ENCODE results near the gene STXBP5L.

The STXBP5L gene

GRCh38 chr3:120926146-120926545 lies 18.1 kb downstream of the STXBP5L start:
- no peak for DNase-seq (ENCODE audit: low spot score)
- in situ Hi-C loops (cut with MboI; ENCODE audit: low sequenced_read_pairs, unreplicated experiment) = no loop called here
- TF ChIP-seq CTCF (IDR thresholded peaks at IDR 0.05; ENCODE audit: borderline replicate concordance, control extremely low read depth, extremely low read depth, insufficient read depth, missing control alignments) = no peak

- DNase-seq (ENCODE audit: low spot score) = no peak
- in situ Hi-C loops (cut with MboI; ENCODE audit: low sequenced_read_pairs, unreplicated experiment) = no loop called here
- TF ChIP-seq CTCF (IDR thresholded peaks at IDR 0.05; ENCODE audit: borderline replicate concordance, control extremely low read depth, extremely low read depth, insufficient read depth, missing control alignments) = no peak
Measured at GRCh38 chr3:120928991-120929390, 21.0 kb downstream of the STXBP5L start.

GRCh38 chr3:120931593-120931992 lies 23.6 kb downstream of the STXBP5L start:
- DNase-seq (ENCODE audit: low spot score) = no peak
- in situ Hi-C loops (cut with MboI; ENCODE audit: low sequenced_read_pairs, unreplicated experiment) = no loop called here
- no peak for TF ChIP-seq CTCF (IDR thresholded peaks at IDR 0.05; ENCODE audit: borderline replicate concordance, control extremely low read depth, extremely low read depth, insufficient read depth, missing control alignments)

GRCh38 chr3:120956143-120956542 lies 48.1 kb downstream of the STXBP5L start:
- in situ Hi-C loops (cut with MboI; ENCODE audit: low sequenced_read_pairs, unreplicated experiment) = no loop called here
- no peak for TF ChIP-seq CTCF (IDR thresholded peaks at IDR 0.05; ENCODE audit: borderline replicate concordance, control extremely low read depth, extremely low read depth, insufficient read depth, missing control alignments)
- no peak for DNase-seq (ENCODE audit: low spot score)

GRCh38 chr3:120982608-120983320 lies 74.8 kb downstream of the STXBP5L start:
- TF ChIP-seq CTCF (IDR thresholded peaks at IDR 0.05; ENCODE audit: borderline replicate concordance, control extremely low read depth, extremely low read depth, insufficient read depth, missing control alignments) = no peak
- in situ Hi-C loops (cut with MboI; ENCODE audit: low sequenced_read_pairs, unreplicated experiment) = no loop called here
- DNase-seq (ENCODE audit: low spot score) = no peak

GRCh38 chr3:120983321-120983665 lies 75.3 kb downstream of the STXBP5L start:
- in situ Hi-C loops (cut with MboI; ENCODE audit: low sequenced_read_pairs, unreplicated experiment) = no loop called here
- no peak for TF ChIP-seq CTCF (IDR thresholded peaks at IDR 0.05; ENCODE audit: borderline replicate concordance, control extremely low read depth, extremely low read depth, insufficient read depth, missing control alignments)
- DNase-seq (ENCODE audit: low spot score) = no peak

Data from GM13976 (cell line).